Epithelial cell of proximal tubule (primary cell): ENCODE results near the gene FXR2. TPM values are rescaled to one million over a fixed set of nuclear protein-coding genes. Genes with fewer than 3 reads are reported as not detected.

ENCODE experiments used
- DNase-seq: peaks from one replicate; pipeline ENCODE4 v3.0.0-alpha.2; 2011; ENCODE audit warnings: low read depth
- H3K4me3 ChIP-seq: 2 replicates; pipeline ENCODE4 v1.5.1; 2011; ENCODE audit warnings: low read depth, mild to moderate bottlenecking, low read length
- total RNA-seq: library from RNA; depleted of rRNA; stranded (reverse); fragments of >200 nt; gene quantifications from 2 replicates; pipeline ENCODE4 v1.2.3, GENCODE V29; 2015
- TF ChIP-seq, protein P1 (sequence below): conservative IDR thresholded peaks from 2 replicates; pipeline ENCODE4 v1.5.1; 2012; ENCODE audit warnings: low read depth, mild to moderate bottlenecking, low read length

Gene FXR2
- total RNA-seq, 1 donor from 2014 or later: 49.9 TPM

DNA sequence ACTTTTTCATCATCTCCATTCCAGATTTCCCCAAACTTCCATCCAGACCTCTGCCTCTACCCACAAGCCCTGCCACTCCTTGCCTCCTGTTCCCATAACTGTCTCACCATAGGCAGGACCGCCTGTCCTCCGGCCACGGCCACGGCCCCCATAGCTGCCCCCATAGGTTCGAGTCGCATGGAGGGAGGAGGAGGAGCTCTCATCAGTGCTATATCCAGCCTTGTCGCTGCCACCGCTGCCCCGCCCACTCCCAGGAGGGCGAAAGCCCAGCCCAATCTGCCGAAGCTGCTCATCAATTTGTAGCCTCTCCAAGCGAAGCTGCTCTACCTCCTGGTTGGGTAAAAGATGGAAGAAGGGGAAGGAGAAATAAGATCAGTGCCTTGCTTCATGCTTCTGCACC lies 21.4 kb downstream of the FXR2 start:
- no peak overlapping the region for H3K4me3 ChIP-seq
- TF ChIP-seq, protein P1, sequence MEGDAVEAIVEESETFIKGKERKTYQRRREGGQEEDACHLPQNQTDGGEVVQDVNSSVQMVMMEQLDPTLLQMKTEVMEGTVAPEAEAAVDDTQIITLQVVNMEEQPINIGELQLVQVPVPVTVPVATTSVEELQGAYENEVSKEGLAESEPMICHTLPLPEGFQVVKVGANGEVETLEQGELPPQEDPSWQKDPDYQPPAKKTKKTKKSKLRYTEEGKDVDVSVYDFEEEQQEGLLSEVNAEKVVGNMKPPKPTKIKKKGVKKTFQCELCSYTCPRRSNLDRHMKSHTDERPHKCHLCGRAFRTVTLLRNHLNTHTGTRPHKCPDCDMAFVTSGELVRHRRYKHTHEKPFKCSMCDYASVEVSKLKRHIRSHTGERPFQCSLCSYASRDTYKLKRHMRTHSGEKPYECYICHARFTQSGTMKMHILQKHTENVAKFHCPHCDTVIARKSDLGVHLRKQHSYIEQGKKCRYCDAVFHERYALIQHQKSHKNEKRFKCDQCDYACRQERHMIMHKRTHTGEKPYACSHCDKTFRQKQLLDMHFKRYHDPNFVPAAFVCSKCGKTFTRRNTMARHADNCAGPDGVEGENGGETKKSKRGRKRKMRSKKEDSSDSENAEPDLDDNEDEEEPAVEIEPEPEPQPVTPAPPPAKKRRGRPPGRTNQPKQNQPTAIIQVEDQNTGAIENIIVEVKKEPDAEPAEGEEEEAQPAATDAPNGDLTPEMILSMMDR: no peak
- no peak for DNase-seq

GRCh38 chr17:7592422-7593021 lies 22.2 kb downstream of the FXR2 start:
- DNase-seq: no peak
- TF ChIP-seq, protein P1: no peak
- H3K4me3 ChIP-seq: no peak overlapping the region

- TF ChIP-seq, protein P1: no peak
- DNase-seq: no peak
- H3K4me3 ChIP-seq: no peak overlapping the region
Measured at GRCh38 chr17:7591596-7591995, 23.1 kb downstream of the FXR2 start.

GRCh38 chr17:7590743-7591142 lies 24.0 kb downstream of the FXR2 start:
- DNase-seq: no peak
- no peak overlapping the region for H3K4me3 ChIP-seq
- TF ChIP-seq, protein P1: no peak

- TF ChIP-seq, protein P1: no peak
- H3K4me3 ChIP-seq: peak within 1 kb of the TSS; percentile 21
- DNase-seq: no peak
Measured at GRCh38 chr17:7589891-7590691, 24.6 kb downstream of the FXR2 start, which contains the start of gene SOX15. Gene SOX15, minus strand, starts transcription at chr17:7590094. Its CDS starts 418 bp downstream, at chr17:7589676.

- DNase-seq: no peak
- TF ChIP-seq, protein P1: peak; percentile 73
- H3K4me3 ChIP-seq: peak overlapping the region; percentile 21
Measured at GRCh38 chr17:7589204-7589868, 25.4 kb downstream of the FXR2 start.
